Breast epithelium (tissue), 4 donors: Measurements from ENCODE around the gene UBL3. TPM values are rescaled to one million over a fixed set of nuclear protein-coding genes. Genes with fewer than 3 reads are reported as not detected.

Experiments
- DNase-seq, 2 donors: peaks; one replicate each; pipeline ENCODE4 v3.0.0-alpha.2; 2019; ENCODE audit warnings: low spot score in 2 of 2
- H3K27ac ChIP-seq, 2 donors: fragments of 200-600 bp; sonication (generic) in 1 of 2; one replicate each; pipeline ENCODE4 v1.5.1; 2016 to 2019; ENCODE audit warnings: mild to moderate bottlenecking in 1 of 2
- H3K27me3 ChIP-seq, 2 donors: fragments of 200-600 bp; sonication (generic) in 1 of 2; one replicate each; pipeline versions ENCODE4 v1.5.1 to v1.6.0; 2017 to 2019; ENCODE audit warnings: control low read depth in 1 of 2, mild to moderate bottlenecking in 1 of 2
- H3K36me3 ChIP-seq: fragments of 200-600 bp; one replicate; pipeline ENCODE4 v1.5.1; 2019
- H3K4me1 ChIP-seq, 2 donors: fragments of 200-600 bp; sonication (generic); one replicate each; pipeline ENCODE4 v1.5.1; 2016 to 2019; ENCODE audit warnings: control low read depth in 1 of 2
- H3K4me3 ChIP-seq, 3 donors: fragments of 200-600 bp; sonication (generic); 1 replicate in 2 of 3; 2 replicates in 1 of 3; pipeline ENCODE4 v1.5.1; 2016 to 2019; ENCODE audit warnings: mild to moderate bottlenecking in 3 of 3, moderate library complexity in 2 of 3
- H3K9me3 ChIP-seq, 2 donors: fragments of 200-600 bp; sonication (generic) in 1 of 2; one replicate each; pipeline ENCODE4 v1.5.1; 2016 to 2019; ENCODE audit warnings: control low read depth in 1 of 2
- POLR2A ChIP-seq: fragments of 450-650 bp; IDR thresholded peaks from one replicate; pipeline ENCODE4 v1.6.1; 2016; ENCODE audit warnings: antibody characterized with exemption, mild to moderate bottlenecking, moderate library complexity
- POLR2AphosphoS5 ChIP-seq, 3 donors: sonication (generic); formaldehyde crosslinking; IDR thresholded peaks; one replicate each; pipeline ENCODE4 v1.6.1; 2017; ENCODE audit warnings: antibody characterized with exemption in 3 of 3
- intact Hi-C: fragments of 100-400 bp; cut with DNase I; formaldehyde crosslinking; loops from one replicate; pipeline ENCODE4 v1.15.1; 2023; ENCODE audit warnings: low total_unique reads
- total RNA-seq, 3 donors: library from RNA; depleted of rRNA; stranded (reverse); fragments of >200 nt; gene quantifications; one replicate each; pipeline ENCODE4 v1.1.0, GENCODE V29; 2016
- TF ChIP-seq, protein P1 (sequence below), 3 donors: fragments of 450-650 bp; IDR thresholded peaks; one replicate each; pipeline ENCODE4 v1.5.1; 2016 to 2017; ENCODE audit warnings: antibody characterized with exemption in 3 of 3, mild to moderate bottlenecking in 3 of 3, moderate library complexity in 3 of 3

Gene UBL3
- total RNA-seq, 3 donors from 2014 or later: 32.4 to 60.7 (median 36.6) TPM

DNA sequence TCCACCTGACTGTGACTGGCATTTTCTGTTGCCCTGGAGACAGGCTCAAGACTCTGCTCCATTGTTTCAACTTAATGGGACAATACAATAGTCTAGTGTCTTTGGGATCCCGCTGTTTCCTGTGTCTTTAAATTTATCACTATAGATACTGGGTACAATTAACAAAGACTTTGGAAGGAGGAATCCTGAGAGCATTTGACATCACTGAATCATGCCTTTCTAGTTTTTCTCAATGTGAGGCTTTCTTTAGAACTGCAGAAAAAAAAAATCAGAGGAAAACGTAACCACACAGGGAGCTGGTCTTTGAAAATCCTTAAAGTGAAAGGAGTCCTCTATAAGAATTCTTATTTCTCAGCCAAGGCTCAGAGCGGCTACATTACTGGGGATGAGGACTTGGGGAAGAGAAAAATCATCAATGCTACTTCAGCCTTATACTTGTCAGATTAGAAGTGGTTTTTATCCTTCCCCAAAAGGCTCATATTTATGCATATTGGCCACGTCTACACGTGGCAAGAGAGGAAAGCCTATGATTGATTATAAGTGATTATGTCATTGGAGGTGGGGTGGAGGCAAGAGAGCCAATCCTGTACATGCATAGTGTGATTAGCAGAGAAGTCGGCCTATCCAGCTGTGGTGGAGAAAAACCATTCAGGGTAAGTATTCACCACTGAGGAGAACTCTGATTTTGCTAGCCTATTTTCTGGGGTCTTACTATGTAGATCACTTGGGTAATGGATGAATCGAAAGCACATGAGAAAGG is 34.4 kb upstream of the UBL3 start:
- intact Hi-C loops: no loop called here
- no peaks in the 10 kb centered on the region for H3K4me1 ChIP-seq
- no peak for DNase-seq
- H3K27ac ChIP-seq: peak overlapping the region in 1 of 2 donors; percentile 19
- H3K4me3 ChIP-seq: no peak overlapping the region
- TF ChIP-seq POLR2AphosphoS5 (IDR thresholded peaks at IDR 0.05): no peak
- H3K27me3 ChIP-seq: no peaks in the 10 kb centered on the region
- no peaks in the 10 kb centered on the region for H3K9me3 ChIP-seq
- no peaks in the 10 kb centered on the region for H3K36me3 ChIP-seq

DNA sequence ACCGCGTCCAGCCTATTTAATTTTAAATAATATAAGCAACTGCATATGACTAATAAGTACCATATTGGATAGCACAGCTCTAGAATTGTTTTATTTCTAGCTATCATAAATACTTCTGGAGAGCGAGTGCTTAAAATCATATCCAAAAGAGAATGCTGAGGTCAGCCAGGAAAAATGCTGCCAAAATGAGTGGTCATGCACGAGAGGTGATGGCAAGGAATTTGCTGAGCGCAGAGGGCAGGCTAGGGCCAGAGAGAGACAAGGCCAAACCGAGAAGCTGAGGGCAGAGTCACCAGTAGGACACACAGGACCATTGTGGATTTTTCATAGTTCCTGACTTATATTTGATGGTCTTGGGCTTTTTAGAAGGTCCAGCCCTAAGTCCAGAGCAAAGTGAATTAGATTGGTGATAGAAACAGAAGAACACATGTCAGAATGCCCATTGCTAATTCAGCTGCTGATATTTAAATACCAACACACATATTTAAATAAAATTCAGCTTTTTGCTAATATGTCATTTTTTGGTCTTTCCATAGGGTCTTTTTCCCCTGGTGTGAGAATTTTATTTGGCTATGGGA is 33.6 kb upstream of the UBL3 start:
- DNase-seq: no peak
- Histone ChIP-seq H3K27me3 (no peaks in the 10 kb centered on the region), H3K4me3 (no peak overlapping the region), H3K27ac (peak overlapping the region in 1 of 2 donors; percentile 5), H3K36me3 (no peaks in the 10 kb centered on the region), H3K4me1 (no peaks in the 10 kb centered on the region), H3K9me3 (no peaks in the 10 kb centered on the region)
- intact Hi-C loops: no loop called here
- TF ChIP-seq POLR2AphosphoS5 (IDR thresholded peaks at IDR 0.05) (no peak), POLR2A (no peak)
- TF ChIP-seq, protein P1, sequence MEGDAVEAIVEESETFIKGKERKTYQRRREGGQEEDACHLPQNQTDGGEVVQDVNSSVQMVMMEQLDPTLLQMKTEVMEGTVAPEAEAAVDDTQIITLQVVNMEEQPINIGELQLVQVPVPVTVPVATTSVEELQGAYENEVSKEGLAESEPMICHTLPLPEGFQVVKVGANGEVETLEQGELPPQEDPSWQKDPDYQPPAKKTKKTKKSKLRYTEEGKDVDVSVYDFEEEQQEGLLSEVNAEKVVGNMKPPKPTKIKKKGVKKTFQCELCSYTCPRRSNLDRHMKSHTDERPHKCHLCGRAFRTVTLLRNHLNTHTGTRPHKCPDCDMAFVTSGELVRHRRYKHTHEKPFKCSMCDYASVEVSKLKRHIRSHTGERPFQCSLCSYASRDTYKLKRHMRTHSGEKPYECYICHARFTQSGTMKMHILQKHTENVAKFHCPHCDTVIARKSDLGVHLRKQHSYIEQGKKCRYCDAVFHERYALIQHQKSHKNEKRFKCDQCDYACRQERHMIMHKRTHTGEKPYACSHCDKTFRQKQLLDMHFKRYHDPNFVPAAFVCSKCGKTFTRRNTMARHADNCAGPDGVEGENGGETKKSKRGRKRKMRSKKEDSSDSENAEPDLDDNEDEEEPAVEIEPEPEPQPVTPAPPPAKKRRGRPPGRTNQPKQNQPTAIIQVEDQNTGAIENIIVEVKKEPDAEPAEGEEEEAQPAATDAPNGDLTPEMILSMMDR (IDR thresholded peaks at IDR 0.05): no peak

DNA sequence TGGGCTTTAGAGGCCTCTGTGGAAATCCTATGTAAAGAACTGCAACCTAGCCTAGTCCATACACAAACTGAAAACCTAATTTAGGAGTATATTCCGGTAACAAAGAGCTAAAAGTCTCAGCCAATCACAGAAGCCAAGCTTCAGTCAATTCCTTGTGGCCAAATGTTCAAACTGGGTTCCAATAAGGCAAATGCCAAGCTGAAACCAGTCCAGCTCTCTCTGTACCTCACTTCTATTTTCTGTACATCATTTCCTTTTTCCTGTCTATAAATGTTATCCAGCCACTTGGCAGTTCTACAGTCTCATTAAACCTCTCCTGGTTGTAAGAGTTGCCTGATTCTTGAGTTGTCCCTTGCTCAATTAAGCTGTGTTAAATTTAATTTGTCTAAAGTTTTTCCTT is 31.7 kb upstream of the UBL3 start:
- H3K9me3 ChIP-seq: no peaks in the 10 kb centered on the region
- H3K27me3 ChIP-seq: no peaks in the 10 kb centered on the region
- DNase-seq: no peak
- no peaks in the 10 kb centered on the region for H3K4me1 ChIP-seq
- peak overlapping the region in 1 of 2 donors; percentile 38 for H3K27ac ChIP-seq
- H3K36me3 ChIP-seq: no peaks in the 10 kb centered on the region
- intact Hi-C loops: no loop called here
- no peak overlapping the region for H3K4me3 ChIP-seq
- no peak for TF ChIP-seq POLR2A
- TF ChIP-seq, protein P1 (IDR thresholded peaks at IDR 0.05): no peak
- no peak for TF ChIP-seq POLR2AphosphoS5 (IDR thresholded peaks at IDR 0.05)

DNA sequence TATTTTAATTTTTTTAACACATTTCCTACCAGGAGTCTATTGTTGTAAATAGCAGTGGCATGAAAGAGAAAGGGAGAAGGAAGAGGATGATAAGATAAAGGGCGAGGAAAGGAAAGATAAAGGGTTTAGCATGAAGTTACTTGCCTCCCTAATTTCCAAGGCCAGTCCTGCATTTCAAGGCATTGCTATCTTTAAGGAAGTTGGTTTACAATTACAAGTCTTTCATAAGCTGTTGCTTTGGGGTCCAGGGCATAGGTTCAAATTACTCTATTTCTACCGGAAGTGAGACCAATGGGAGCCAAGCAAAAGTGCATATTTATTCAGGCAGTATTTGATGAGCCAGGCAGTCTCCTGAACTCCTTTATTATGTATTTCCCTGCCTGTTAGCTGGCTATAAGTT is 27.7 kb upstream of the UBL3 start:
- Histone ChIP-seq H3K36me3 (no peaks in the 10 kb centered on the region), H3K4me1 (no peaks in the 10 kb centered on the region), H3K4me3 (no peak overlapping the region), H3K9me3 (no peaks in the 10 kb centered on the region), H3K27me3 (no peaks in the 10 kb centered on the region), H3K27ac (no peak overlapping the region)
- TF ChIP-seq POLR2A (no peak), POLR2AphosphoS5 (IDR thresholded peaks at IDR 0.05) (no peak)
- TF ChIP-seq, protein P1 (IDR thresholded peaks at IDR 0.05): no peak
- intact Hi-C loops: no loop called here
- no peak for DNase-seq

DNA sequence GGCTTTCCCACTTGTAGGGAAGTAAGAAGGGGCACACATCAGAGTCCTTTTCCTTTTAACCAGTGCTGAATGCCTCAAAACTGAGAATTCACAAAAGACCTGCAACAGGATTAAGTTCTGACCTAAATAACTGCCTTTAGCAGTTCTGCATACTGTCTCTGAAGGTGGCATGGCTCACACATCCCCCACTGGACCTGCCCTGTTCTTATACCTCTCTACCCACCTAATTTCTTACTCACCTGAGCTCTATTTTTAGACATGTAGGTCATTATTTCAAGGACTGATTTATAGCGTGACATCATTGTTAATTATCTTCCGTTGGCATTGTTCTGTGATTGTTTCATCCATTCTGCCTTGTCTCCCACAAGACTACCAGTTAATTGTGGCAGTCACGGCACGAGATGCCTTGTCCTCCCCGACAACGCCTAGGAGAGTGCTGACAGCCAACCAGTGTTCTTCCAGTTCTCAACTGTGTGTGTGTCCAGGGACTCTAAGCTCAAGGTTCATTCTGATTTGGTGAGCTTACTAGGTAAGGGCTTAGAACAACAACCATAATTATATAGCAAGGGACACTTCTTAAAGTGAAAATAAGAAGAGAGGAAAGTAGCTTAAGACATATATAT is 27.1 kb upstream of the UBL3 start:
- Histone ChIP-seq H3K27ac (no peak overlapping the region), H3K9me3 (no peaks in the 10 kb centered on the region), H3K4me1 (no peaks in the 10 kb centered on the region), H3K27me3 (no peaks in the 10 kb centered on the region), H3K4me3 (no peak overlapping the region), H3K36me3 (no peaks in the 10 kb centered on the region)
- intact Hi-C loops: no loop called here
- no peak for DNase-seq
- TF ChIP-seq POLR2AphosphoS5 (IDR thresholded peaks at IDR 0.05) (no peak), POLR2A (no peak)
- TF ChIP-seq, protein P1 (IDR thresholded peaks at IDR 0.05): no peak
